Middle frontal gyrus (tissue), 1 donor: ENCODE measurements around the gene ZNF398.
"Not testable (repeated sequence)": the region's sequence is repeated elsewhere in the genome, so short reads cannot be mapped to it uniquely, and the experiment has no call there.

Source experiments
- DNase-seq: peaks from one replicate; pipeline ENCODE4 v3.0.0-alpha.2; 2015; ENCODE audit warnings: low spot score; ENCODE audit errors: extremely low spot score

Gene ZNF398

GRCh38 chr7:149226366-149226765, 79.1 kb downstream of the ZNF398 start:
- DNase-seq, result not testable (repeated sequence)

GRCh38 chr7:149226840-149227494, 79.7 kb downstream of the ZNF398 start:
- no peak for DNase-seq

- no peak for DNase-seq
Observed at GRCh38 chr7:149228831-149229471, 81.7 kb downstream of the ZNF398 start.

GRCh38 chr7:149229526-149229925, 82.3 kb downstream of the ZNF398 start:
- no peak for DNase-seq

GRCh38 chr7:149232362-149232761, 85.1 kb downstream of the ZNF398 start:
- no peak for DNase-seq
